Measurements from ENCODE around the gene AAGAB.

The AAGAB gene

DNA sequence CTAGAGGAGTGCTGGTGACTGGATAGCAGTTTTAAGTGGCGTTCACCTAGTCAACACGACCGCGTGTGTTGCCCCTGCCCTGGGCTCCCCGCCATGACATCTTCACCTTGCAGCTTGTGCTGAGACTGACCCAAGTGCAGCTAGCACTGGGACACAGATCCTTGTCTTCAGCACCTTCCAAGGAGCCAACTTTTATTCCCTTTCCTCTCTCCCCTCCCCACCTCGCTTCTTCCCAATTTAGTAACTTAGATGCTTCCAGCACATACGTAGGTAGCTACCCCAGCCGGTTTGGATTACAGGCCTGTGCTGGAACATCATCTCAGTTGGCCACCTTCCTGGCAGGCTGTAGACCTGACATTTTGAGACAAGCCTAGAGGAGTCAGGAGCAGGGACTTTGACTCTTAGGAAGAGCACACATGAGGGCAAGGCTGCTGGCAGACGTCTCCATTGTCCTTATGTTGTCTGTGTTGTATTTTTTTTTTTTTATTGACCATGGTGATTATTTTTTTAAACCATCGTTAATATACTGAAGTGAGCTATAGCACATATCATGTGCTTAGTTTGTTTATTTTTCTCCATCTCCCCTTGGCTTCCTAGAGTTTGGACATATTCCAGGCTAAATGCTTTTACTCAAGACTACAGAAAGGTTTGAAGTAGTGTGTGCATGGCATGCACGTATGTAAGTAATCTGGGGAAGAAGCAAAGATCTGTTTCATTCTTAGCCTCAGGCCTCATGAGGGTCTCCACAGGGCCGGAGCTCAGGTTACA, 61.1 kb downstream of the AAGAB start:
- DNase-seq (ENCODE audit: low read depth): no peak
- H3K4me3 ChIP-seq (ENCODE audit: low read length): no peak overlapping the region
- TF ChIP-seq, protein P1, sequence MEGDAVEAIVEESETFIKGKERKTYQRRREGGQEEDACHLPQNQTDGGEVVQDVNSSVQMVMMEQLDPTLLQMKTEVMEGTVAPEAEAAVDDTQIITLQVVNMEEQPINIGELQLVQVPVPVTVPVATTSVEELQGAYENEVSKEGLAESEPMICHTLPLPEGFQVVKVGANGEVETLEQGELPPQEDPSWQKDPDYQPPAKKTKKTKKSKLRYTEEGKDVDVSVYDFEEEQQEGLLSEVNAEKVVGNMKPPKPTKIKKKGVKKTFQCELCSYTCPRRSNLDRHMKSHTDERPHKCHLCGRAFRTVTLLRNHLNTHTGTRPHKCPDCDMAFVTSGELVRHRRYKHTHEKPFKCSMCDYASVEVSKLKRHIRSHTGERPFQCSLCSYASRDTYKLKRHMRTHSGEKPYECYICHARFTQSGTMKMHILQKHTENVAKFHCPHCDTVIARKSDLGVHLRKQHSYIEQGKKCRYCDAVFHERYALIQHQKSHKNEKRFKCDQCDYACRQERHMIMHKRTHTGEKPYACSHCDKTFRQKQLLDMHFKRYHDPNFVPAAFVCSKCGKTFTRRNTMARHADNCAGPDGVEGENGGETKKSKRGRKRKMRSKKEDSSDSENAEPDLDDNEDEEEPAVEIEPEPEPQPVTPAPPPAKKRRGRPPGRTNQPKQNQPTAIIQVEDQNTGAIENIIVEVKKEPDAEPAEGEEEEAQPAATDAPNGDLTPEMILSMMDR (conservative IDR thresholded peaks at IDR 0.05; ENCODE audit: low read length): no peak

DNA sequence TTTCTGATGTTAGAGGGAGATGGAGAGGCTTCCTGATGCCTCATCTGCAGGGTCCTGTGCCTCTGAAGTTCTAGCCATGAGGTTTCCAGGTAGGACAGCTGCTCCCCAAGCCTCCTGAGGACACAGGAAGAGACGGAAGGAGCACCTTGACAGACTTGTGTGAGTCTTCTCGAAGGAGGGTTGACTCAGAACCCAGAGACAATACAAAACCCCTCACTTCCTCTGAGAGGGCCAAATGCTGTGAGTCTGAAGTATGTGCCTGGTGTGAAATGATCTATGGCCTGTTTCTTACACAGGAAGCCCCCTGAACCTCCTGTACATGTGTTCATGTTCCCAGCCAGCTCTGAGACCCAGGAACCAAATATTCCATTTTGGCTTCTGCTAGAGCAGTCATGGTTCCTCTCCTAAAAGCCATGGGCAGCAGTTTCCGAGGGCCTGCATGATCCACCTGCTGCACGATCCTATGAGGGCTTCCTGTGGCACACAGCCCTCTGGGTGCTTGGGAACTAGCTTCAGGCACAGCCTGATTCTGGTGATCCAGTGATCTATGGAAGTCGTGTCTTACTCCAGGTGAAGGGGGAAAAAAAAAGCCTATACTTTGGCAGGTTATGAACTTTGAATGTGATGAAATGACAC, 62.2 kb downstream of the AAGAB start:
- no peak overlapping the region for H3K4me3 ChIP-seq (ENCODE audit: low read length)
- TF ChIP-seq, protein P1 (conservative IDR thresholded peaks at IDR 0.05; ENCODE audit: low read length): no peak
- no peak for DNase-seq (ENCODE audit: low read depth)

DNA sequence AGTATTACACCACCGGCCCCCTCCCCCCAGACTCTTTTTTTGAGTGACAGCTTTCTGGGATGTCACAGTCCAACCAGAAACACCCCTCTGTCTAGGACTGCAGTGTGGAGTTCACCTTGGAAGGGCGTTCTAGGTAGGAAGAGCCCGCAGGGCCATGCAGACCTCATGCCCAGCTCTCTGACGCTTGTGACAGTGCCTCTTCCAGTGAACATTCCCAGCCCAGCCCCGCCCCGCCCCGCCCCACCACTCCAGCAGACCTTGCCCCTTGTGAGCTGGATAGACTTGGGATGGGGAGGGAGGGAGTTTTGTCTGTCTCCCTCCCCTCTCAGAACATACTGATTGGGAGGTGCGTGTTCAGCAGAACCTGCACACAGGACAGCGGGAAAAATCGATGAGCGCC, 63.6 kb downstream of the AAGAB start:
- no peak for DNase-seq (ENCODE audit: low read depth)
- TF ChIP-seq, protein P1 (conservative IDR thresholded peaks at IDR 0.05; ENCODE audit: low read length): no peak
- no peak overlapping the region for H3K4me3 ChIP-seq (ENCODE audit: low read length)

DNA sequence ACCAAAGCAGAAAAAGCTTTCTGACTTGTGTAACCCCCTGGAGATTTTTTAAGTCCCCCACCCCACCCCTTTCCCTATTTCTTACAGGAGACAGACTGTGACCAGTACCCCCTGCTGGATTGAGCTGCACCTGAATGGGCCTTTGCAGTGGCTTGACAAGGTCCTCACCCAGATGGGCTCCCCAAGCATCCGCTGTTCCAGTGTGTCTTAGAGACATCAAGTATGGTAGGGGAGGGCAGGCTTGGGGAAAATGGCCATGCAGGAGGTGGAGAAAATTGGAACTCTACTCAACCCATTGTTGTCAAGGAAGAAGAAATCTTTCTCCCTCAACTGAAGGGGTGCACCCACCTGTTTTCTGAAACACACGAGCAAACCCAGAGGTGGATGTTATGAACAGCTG, 64.1 kb downstream of the AAGAB start:
- TF ChIP-seq, protein P1 (conservative IDR thresholded peaks at IDR 0.05; ENCODE audit: low read length): no peak
- H3K4me3 ChIP-seq (ENCODE audit: low read length): no peak overlapping the region
- DNase-seq (ENCODE audit: low read depth): no peak

DNA sequence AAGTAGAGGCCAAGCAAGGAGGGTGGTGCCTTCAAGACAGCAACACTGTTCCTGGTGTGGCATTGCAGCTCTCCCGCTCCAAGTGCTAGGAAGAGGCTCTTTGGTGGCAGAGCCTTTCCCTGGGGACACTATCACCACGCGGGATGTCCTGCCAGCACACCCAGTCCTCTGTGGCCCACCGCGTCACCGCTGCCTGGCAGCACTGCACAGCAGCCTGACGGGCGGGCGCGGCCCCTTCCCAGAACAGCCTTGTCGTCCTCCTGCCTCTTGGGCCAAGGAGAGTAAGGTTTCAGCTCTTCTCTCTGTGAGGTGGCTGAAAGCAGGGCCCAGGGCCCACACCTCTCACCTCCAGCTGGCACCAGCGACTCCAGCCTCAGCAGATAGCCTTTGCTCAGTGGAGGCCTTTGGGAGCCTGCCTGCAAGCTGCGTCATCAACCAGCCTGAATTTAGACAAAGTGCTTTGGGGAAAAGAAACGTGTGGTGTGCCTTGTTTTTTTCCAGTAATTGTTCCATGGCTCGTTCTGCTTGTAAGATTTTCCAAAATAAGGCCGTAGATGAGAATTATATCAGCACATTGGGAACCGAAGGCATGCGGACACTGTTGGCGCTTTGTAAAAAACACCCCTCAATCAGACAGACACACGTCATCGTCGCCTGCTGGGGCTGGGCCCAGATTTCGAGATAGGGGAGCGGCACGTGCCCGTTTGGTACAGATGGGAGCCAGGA, 65.0 kb downstream of the AAGAB start:
- H3K4me3 ChIP-seq (ENCODE audit: low read length): no peak overlapping the region
- DNase-seq (ENCODE audit: low read depth): peak; percentile 59
- TF ChIP-seq, protein P1 (conservative IDR thresholded peaks at IDR 0.05; ENCODE audit: low read length): no peak

DNA sequence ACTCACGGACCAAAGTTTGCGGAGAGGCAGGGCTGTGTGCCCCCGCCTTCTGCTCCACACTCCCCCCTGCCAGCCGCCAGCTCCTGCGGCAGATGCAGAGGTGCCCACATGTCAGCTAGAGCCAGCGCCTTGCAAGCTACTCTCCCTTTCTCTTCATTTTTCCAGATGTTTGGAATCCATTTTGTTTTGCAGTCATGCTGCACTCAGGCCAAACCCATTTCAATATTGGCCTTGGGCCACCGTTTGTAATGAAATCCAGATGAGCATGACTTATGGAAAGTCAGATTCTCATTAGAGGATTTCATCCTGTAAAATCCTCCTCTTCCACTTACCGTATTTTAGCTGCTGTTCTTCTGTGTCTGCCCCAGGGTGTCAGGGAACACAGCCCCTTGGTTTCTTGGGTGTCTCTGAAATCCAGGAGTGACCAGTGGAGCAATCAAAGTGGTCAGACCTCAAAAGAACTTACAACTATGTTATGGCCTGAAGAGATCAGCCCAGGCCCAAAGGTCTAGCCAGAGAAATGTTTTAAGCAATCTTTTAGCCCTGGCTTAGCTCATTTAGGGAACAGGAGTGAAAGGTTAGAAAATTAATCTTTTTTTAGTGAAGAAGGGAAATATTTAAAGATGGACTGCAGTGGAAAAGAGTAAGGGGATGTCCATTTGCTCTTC, 65.8 kb downstream of the AAGAB start:
- H3K4me3 ChIP-seq (ENCODE audit: low read length): no peak overlapping the region
- DNase-seq (ENCODE audit: low read depth): peak; percentile 96
- TF ChIP-seq, protein P1 (conservative IDR thresholded peaks at IDR 0.05; ENCODE audit: low read length): no peak

Measured in AG10803 (cell line).